ENCODE results near the gene ZNF274.
A peak's percentile ranks its signal among the peaks of the same experiment; 100 is the strongest.

The ZNF274 gene

GRCh38 chr19:58154679-58155648, 27.9 kb upstream of the ZNF274 start:
- TF ChIP-seq CTCF (IDR thresholded peaks at IDR 0.05; ENCODE audit: low read depth, low read length) = peak; percentile 95
- peak overlapping the region; percentile 93 for H3K4me3 ChIP-seq (ENCODE audit: low read depth, low read length)

GRCh38 chr19:58157045-58157728, 25.7 kb upstream of the ZNF274 start:
- no peak for TF ChIP-seq CTCF (IDR thresholded peaks at IDR 0.05; ENCODE audit: low read depth, low read length)
- no peak overlapping the region for H3K4me3 ChIP-seq (ENCODE audit: low read depth, low read length)

GRCh38 chr19:58166268-58166667, 16.6 kb upstream of the ZNF274 start:
- no peak overlapping the region for H3K4me3 ChIP-seq (ENCODE audit: low read depth, low read length)
- no peak for TF ChIP-seq CTCF (IDR thresholded peaks at IDR 0.05; ENCODE audit: low read depth, low read length)

GRCh38 chr19:58166708-58167280, 16.1 kb upstream of the ZNF274 start:
- no peak overlapping the region for H3K4me3 ChIP-seq (ENCODE audit: low read depth, low read length)
- no peak for TF ChIP-seq CTCF (IDR thresholded peaks at IDR 0.05; ENCODE audit: low read depth, low read length)

GRCh38 chr19:58170860-58171259, 12.0 kb upstream of the ZNF274 start:
- no peak overlapping the region for H3K4me3 ChIP-seq (ENCODE audit: low read depth, low read length)
- TF ChIP-seq CTCF (IDR thresholded peaks at IDR 0.05; ENCODE audit: low read depth, low read length) = no peak

GRCh38 chr19:58181902-58182576, 822 bp upstream of the ZNF274 start:
- peak overlapping the region; percentile 44 for H3K4me3 ChIP-seq (ENCODE audit: low read depth, low read length)
- 0 out of 2 replicates have a peak, but pooled peaks have one; percentile 18 for TF ChIP-seq CTCF (IDR thresholded peaks at IDR 0.05; ENCODE audit: low read depth, low read length)
